K562 (cell line): ENCODE measurements around the gene RNF126. TPM values are rescaled to one million over a fixed set of nuclear protein-coding genes. Genes with fewer than 3 reads are reported as not detected.

Source experiments
- ARID2 ChIP-seq: fragments of 450-650 bp; IDR thresholded peaks from 2 replicates; pipeline ENCODE4 v1.6.1; 2017; ENCODE audit warnings: antibody characterized with exemption, mild to moderate bottlenecking
- ASH1L ChIP-seq: fragments of 450-650 bp; IDR thresholded peaks from 2 replicates; pipeline ENCODE4 v1.6.1; 2018; ENCODE audit warnings: borderline replicate concordance, mild to moderate bottlenecking, low read depth; ENCODE audit not compliant: partially characterized antibody
- ZNF318 ChIP-seq, 2 experiments: fragments of 450-650 bp; IDR thresholded peaks; 2 replicates each; pipeline ENCODE4 v1.6.1; 2016; ENCODE audit warnings: mild to moderate bottlenecking in 2 of 2, borderline replicate concordance in 1 of 2, low read depth in 1 of 2, moderate library complexity in 1 of 2
- polyA plus RNA-seq, 8 experiments: library from polyadenylated mRNA; depleted of rRNA in 4 of 8; stranded (reverse) in 5 of 8; unstranded in 3 of 8; fragments of >200 nt; fragmentation: Nextera tagmentation in 2 of 8; fragmentation: Illumina TruSeq in 1 of 8; extraction: Ambion mirVana in 2 of 8; extraction: Trizol in 1 of 8; gene quantifications; 2 replicates each; pipeline versions ENCODE4 v1.2.1 to v1.2.3, GENCODE V29; 2011 to 2014; ENCODE audit warnings: inconsistent platforms in 1 of 8, missing spikeins in 1 of 8
- total RNA-seq, 7 experiments: library from RNA; depleted of rRNA in 6 of 7; stranded (reverse); fragments of >200 nt in 6 of 7; fragmentation: Illumina TruSeq in 2 of 7; extraction: Trizol in 2 of 7; gene quantifications; 2 replicates each; pipeline versions ENCODE4 v1.2.1 to v1.2.3, GENCODE V29; 2011 to 2021; ENCODE audit warnings: low replicate concordance in 1 of 7
- TF ChIP-seq, protein P1 (sequence below): fragments of 450-650 bp; IDR thresholded peaks from 2 replicates; pipeline ENCODE4 v1.6.1; 2017; ENCODE audit warnings: antibody characterized with exemption, mild to moderate bottlenecking

RNF126 gene
- total and polyA plus RNA-seq, 9 of the 15 experiments (the other 6 are each of a cell fraction or from before 2014, with no cell fraction given), result 0.27 to 101 (median 12.3) TPM

- TF ChIP-seq ZNF318 (IDR thresholded peaks at IDR 0.05; ENCODE audit: borderline replicate concordance in 1 of 2, low read depth in 1 of 2), result no peak
- TF ChIP-seq ARID2, result no peak
- peak; percentile 8 for TF ChIP-seq ASH1L
- TF ChIP-seq, protein P1, sequence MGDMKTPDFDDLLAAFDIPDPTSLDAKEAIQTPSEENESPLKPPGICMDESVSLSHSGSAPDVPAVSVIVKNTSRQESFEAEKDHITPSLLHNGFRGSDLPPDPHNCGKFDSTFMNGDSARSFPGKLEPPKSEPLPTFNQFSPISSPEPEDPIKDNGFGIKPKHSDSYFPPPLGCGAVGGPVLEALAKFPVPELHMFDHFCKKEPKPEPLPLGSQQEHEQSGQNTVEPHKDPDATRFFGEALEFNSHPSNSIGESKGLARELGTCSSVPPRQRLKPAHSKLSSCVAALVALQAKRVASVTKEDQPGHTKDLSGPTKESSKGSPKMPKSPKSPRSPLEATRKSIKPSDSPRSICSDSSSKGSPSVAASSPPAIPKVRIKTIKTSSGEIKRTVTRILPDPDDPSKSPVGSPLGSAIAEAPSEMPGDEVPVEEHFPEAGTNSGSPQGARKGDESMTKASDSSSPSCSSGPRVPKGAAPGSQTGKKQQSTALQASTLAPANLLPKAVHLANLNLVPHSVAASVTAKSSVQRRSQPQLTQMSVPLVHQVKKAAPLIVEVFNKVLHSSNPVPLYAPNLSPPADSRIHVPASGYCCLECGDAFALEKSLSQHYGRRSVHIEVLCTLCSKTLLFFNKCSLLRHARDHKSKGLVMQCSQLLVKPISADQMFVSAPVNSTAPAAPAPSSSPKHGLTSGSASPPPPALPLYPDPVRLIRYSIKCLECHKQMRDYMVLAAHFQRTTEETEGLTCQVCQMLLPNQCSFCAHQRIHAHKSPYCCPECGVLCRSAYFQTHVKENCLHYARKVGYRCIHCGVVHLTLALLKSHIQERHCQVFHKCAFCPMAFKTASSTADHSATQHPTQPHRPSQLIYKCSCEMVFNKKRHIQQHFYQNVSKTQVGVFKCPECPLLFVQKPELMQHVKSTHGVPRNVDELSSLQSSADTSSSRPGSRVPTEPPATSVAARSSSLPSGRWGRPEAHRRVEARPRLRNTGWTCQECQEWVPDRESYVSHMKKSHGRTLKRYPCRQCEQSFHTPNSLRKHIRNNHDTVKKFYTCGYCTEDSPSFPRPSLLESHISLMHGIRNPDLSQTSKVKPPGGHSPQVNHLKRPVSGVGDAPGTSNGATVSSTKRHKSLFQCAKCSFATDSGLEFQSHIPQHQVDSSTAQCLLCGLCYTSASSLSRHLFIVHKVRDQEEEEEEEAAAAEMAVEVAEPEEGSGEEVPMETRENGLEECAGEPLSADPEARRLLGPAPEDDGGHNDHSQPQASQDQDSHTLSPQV, result no peak
Measured at GRCh38 chr19:633068-633785, 29.8 kb downstream of the RNF126 start, which contains the start of gene POLRMT (continued).
